Neural cell (in vitro differentiated cells): Measurements from ENCODE around the gene LRRC56. TPM values are rescaled to one million over a fixed set of nuclear protein-coding genes. Genes with fewer than 3 reads are reported as not detected.

Experiments used
- H2AFZ ChIP-seq: fragments of 200-600, 300-800 bp; sonication (generic), shearing (Covaris generic); 2 replicates; pipeline ENCODE4 v1.6.0; 2014; ENCODE audit warnings: low read depth, mild to moderate bottlenecking, antibody characterized with exemption, low read length, moderate library complexity
- H3F3A ChIP-seq: fragments of 200-600 bp; shearing (Covaris generic); 2 replicates; pipeline ENCODE4 v1.6.1; 2016; ENCODE audit warnings: mild to moderate bottlenecking, moderate library complexity, mixed read lengths, antibody characterized with exemption, low read length; ENCODE audit not compliant: insufficient read depth, poor library complexity, severe bottlenecking
- H3K27ac ChIP-seq: fragments of 200-600, 300-800 bp; sonication (generic), shearing (Covaris generic); 2 replicates; pipeline ENCODE4 v1.5.1; 2014; ENCODE audit warnings: mild to moderate bottlenecking, low read length, moderate library complexity
- H3K27me3 ChIP-seq: fragments of 300-800, 200-600 bp; sonication (generic), shearing (Covaris generic); 2 replicates; pipeline ENCODE4 v1.6.0; 2014; ENCODE audit warnings: mild to moderate bottlenecking, low read depth, low read length, moderate library complexity; ENCODE audit not compliant: insufficient read depth
- H3K36me3 ChIP-seq: fragments of 300-800, 200-600 bp; sonication (generic), shearing (Covaris generic); 2 replicates; pipeline ENCODE4 v1.5.1; 2014; ENCODE audit warnings: mild to moderate bottlenecking, antibody characterized with exemption, low read length, moderate library complexity; ENCODE audit not compliant: insufficient read depth
- H3K4me2 ChIP-seq: fragments of 300-800, 200-600 bp; sonication (generic), shearing (Covaris generic); 2 replicates; pipeline ENCODE4 v1.6.0; 2014; ENCODE audit warnings: mild to moderate bottlenecking, low read length
- H3K4me3 ChIP-seq: fragments of 300-800, 200-600 bp; sonication (generic), shearing (Covaris generic); 2 replicates; pipeline ENCODE4 v1.5.1; 2014; ENCODE audit warnings: mild to moderate bottlenecking, low read length, moderate library complexity
- H3K79me2 ChIP-seq: fragments of 200-600 bp; shearing (Covaris generic); replicated peaks from 2 replicates; pipeline ENCODE4 v1.6.0; 2014; ENCODE audit warnings: mild to moderate bottlenecking, low read length, moderate library complexity; ENCODE audit not compliant: insufficient read depth
- H3K9ac ChIP-seq: fragments of 300-800, 200-600 bp; sonication (generic), shearing (Covaris generic); 2 replicates; pipeline ENCODE4 v1.6.1; 2016; ENCODE audit warnings: mild to moderate bottlenecking, low read length, mixed read lengths
- H3K9me2 ChIP-seq: fragments of 200-600 bp; shearing (Covaris generic); 2 replicates; pipeline ENCODE4 v1.6.1; 2016; ENCODE audit warnings: mild to moderate bottlenecking, low read length, mixed read lengths; ENCODE audit not compliant: insufficient read depth
- H3K9me3 ChIP-seq: fragments of 200-600, 300-800 bp; sonication (generic), shearing (Covaris generic); 2 replicates; pipeline ENCODE4 v1.6.1; 2016; ENCODE audit warnings: mild to moderate bottlenecking, mixed run types, low read length, moderate library complexity, mixed read lengths
- H4K20me1 ChIP-seq: fragments of 200-600 bp; shearing (Covaris generic); 2 replicates; pipeline ENCODE4 v1.6.1; 2016; ENCODE audit warnings: mild to moderate bottlenecking, mixed run types; ENCODE audit not compliant: insufficient read depth
- EP300 ChIP-seq: fragments of 450-650 bp; conservative IDR thresholded peaks from 2 replicates; pipeline ENCODE4 v1.6.1; 2014; ENCODE audit warnings: antibody characterized with exemption, mild to moderate bottlenecking, moderate library complexity; ENCODE audit not compliant: poor library complexity, severe bottlenecking
- EZH2 ChIP-seq: fragments of 200-600, 300-800 bp; shearing (Covaris generic), sonication (generic); IDR thresholded peaks from 2 replicates; pipeline ENCODE4 v1.6.1; 2014; ENCODE audit warnings: antibody characterized with exemption, low read length, borderline replicate concordance, mild to moderate bottlenecking; ENCODE audit not compliant: insufficient read depth, poor library complexity, severe bottlenecking
- MXI1 ChIP-seq: fragments of 450-650 bp; conservative IDR thresholded peaks from 2 replicates; pipeline ENCODE4 v1.6.1; 2014; ENCODE audit warnings: antibody characterized with exemption, mild to moderate bottlenecking; ENCODE audit not compliant: poor library complexity, severe bottlenecking
- POLR2AphosphoS5 ChIP-seq: IDR thresholded peaks from 2 replicates; pipeline ENCODE4 v1.6.1; 2012
- RAD21 ChIP-seq: fragments of 450-650 bp; conservative IDR thresholded peaks from 2 replicates; pipeline ENCODE4 v1.6.1; 2014; ENCODE audit warnings: antibody characterized with exemption, mild to moderate bottlenecking, moderate library complexity
- SMC3 ChIP-seq: fragments of 450-650 bp; conservative IDR thresholded peaks from 2 replicates; pipeline ENCODE4 v1.6.1; 2014; ENCODE audit warnings: antibody characterized with exemption, mild to moderate bottlenecking, moderate library complexity; ENCODE audit not compliant: poor library complexity
- TAF1 ChIP-seq: IDR thresholded peaks from 2 replicates; pipeline ENCODE4 v1.6.1; 2012; ENCODE audit warnings: low read depth
- polyA plus RNA-seq: library from polyadenylated mRNA; depleted of rRNA; stranded (reverse); fragments of >200 nt; gene quantifications from 2 replicates; pipeline ENCODE4 v1.2.3, GENCODE V29; 2014
- TF ChIP-seq, protein P1 (sequence below): IDR thresholded peaks from 2 replicates; pipeline ENCODE4 v1.6.1; 2012; ENCODE audit warnings: borderline replicate concordance
- TF ChIP-seq, protein P2 (sequence below): fragments of 450-650 bp; IDR thresholded peaks from 2 replicates; pipeline ENCODE4 v1.5.1; 2014; ENCODE audit warnings: antibody characterized with exemption, mild to moderate bottlenecking, moderate library complexity; ENCODE audit not compliant: poor library complexity, severe bottlenecking

Gene LRRC56
- polyA plus RNA-seq, 1 donor from 2014 or later = 0.76 TPM

DNA sequence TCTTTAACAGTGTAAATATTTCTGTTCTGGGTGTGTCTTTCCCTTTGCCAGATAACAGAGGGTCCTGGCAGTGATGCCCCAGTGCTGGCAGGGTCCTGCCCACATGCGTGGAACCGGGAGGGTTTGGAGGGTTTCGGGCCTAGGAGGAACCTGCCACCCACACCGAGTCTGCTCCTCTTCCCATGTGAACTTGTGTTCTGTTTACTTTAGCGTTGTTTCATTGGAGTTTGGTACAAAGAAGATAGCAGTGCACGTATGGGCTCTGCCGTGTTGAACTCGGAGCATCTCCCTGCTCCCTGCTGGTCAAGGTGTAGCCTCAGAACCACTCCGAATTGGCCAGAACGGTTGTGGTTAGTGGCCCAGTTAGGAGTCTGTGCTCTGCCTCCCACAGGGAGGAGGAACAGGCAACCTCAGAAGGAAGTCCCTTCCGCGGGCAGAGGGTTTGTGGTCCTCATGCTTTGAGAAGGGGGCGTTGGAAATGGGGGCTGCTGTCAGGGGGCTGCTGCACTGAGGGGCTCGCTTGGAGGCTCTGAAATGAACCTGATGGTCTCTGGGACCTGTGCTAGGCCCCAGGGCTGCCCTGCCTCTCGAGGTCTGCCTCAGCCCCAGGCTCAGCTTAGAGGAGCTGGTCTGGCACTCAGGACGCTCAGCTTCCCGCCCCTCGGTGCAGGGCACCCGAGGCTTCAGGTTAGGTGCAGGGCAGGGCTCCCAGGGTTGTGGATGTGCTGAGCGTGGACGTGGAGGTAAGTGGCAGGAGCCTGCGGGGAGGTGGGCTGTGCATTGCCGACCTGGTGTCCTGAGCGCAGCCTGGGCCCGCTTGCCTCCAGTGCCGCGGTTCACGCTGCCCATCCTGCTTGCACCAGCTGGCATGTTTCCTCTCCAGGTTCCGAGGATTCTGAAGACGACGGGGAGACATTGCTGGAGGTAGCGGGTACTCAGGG, 49.3 kb downstream of the LRRC56 start:
- Histone ChIP-seq H3K27ac (no peak overlapping the region), H3K27me3 (no peaks in the 10 kb centered on the region), H3K79me2 (no peaks in the 10 kb centered on the region), H3K4me2 (no peak overlapping the region), H3K4me3 (no peak overlapping the region), H3K9me3 (no peaks in the 10 kb centered on the region), H2AFZ (no peak overlapping the region), H3K9ac (no peak overlapping the region), H3K9me2 (no peaks in the 10 kb centered on the region), H3K36me3 (peaks cover 4% of the 10 kb centered on the region), H4K20me1 (no peaks in the 10 kb centered on the region), H3F3A (no peaks in the 10 kb centered on the region)
- TF ChIP-seq SMC3 (no peak), TAF1 (no peak), EZH2 (no peak), RAD21 (no peak), EP300 (no peak), POLR2AphosphoS5 (no peak), MXI1 (no peak)
- TF ChIP-seq, protein P1, sequence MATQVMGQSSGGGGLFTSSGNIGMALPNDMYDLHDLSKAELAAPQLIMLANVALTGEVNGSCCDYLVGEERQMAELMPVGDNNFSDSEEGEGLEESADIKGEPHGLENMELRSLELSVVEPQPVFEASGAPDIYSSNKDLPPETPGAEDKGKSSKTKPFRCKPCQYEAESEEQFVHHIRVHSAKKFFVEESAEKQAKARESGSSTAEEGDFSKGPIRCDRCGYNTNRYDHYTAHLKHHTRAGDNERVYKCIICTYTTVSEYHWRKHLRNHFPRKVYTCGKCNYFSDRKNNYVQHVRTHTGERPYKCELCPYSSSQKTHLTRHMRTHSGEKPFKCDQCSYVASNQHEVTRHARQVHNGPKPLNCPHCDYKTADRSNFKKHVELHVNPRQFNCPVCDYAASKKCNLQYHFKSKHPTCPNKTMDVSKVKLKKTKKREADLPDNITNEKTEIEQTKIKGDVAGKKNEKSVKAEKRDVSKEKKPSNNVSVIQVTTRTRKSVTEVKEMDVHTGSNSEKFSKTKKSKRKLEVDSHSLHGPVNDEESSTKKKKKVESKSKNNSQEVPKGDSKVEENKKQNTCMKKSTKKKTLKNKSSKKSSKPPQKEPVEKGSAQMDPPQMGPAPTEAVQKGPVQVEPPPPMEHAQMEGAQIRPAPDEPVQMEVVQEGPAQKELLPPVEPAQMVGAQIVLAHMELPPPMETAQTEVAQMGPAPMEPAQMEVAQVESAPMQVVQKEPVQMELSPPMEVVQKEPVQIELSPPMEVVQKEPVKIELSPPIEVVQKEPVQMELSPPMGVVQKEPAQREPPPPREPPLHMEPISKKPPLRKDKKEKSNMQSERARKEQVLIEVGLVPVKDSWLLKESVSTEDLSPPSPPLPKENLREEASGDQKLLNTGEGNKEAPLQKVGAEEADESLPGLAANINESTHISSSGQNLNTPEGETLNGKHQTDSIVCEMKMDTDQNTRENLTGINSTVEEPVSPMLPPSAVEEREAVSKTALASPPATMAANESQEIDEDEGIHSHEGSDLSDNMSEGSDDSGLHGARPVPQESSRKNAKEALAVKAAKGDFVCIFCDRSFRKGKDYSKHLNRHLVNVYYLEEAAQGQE = no peak
- TF ChIP-seq, protein P2, sequence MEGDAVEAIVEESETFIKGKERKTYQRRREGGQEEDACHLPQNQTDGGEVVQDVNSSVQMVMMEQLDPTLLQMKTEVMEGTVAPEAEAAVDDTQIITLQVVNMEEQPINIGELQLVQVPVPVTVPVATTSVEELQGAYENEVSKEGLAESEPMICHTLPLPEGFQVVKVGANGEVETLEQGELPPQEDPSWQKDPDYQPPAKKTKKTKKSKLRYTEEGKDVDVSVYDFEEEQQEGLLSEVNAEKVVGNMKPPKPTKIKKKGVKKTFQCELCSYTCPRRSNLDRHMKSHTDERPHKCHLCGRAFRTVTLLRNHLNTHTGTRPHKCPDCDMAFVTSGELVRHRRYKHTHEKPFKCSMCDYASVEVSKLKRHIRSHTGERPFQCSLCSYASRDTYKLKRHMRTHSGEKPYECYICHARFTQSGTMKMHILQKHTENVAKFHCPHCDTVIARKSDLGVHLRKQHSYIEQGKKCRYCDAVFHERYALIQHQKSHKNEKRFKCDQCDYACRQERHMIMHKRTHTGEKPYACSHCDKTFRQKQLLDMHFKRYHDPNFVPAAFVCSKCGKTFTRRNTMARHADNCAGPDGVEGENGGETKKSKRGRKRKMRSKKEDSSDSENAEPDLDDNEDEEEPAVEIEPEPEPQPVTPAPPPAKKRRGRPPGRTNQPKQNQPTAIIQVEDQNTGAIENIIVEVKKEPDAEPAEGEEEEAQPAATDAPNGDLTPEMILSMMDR = no peak

DNA sequence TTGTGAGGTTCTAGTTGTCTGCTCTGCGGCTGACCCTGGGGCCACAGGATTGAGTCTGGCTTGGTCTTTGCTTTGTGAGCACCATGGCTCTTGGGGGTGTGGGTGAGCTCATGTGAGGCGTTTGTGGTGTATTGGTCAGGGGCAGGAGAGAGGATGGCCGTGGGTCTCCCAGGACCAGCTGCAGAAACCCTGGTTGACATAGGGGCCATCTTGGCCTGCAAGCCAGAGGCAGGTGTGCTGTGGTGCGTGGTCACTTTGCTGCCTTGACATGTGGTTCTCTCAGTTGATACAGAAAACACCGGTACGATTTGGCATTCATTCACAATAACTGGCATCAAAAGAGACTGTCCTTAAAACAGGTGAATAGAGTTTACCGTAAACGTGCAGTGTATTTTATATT, 50.2 kb downstream of the LRRC56 start:
- no peaks in the 10 kb centered on the region for H3F3A ChIP-seq
- no peaks in the 10 kb centered on the region for H3K79me2 ChIP-seq
- H3K4me3 ChIP-seq = no peak overlapping the region
- no peaks in the 10 kb centered on the region for H4K20me1 ChIP-seq
- no peaks in the 10 kb centered on the region for H3K27me3 ChIP-seq
- H3K4me2 ChIP-seq = no peak overlapping the region
- no peaks in the 10 kb centered on the region for H3K9me2 ChIP-seq
- no peaks in the 10 kb centered on the region for H3K9me3 ChIP-seq
- peaks cover 4% of the 10 kb centered on the region for H3K36me3 ChIP-seq
- no peak for TF ChIP-seq RAD21
- no peak for TF ChIP-seq MXI1
- TF ChIP-seq, protein P1 = no peak
- no peak for TF ChIP-seq TAF1
- TF ChIP-seq SMC3 = no peak
- no peak overlapping the region for H2AFZ ChIP-seq
- no peak overlapping the region for H3K9ac ChIP-seq
- no peak overlapping the region for H3K27ac ChIP-seq
